Activated CD8-positive, alpha-beta memory T cell treated with anti-CD3 and anti-CD28 coated beads for 24 hours (primary cell): ENCODE measurements around the gene GBX1.

Experiments
- DNase-seq: peaks from one replicate; pipeline ENCODE4 v3.0.0-alpha.2; 2020

GBX1 gene

DNA sequence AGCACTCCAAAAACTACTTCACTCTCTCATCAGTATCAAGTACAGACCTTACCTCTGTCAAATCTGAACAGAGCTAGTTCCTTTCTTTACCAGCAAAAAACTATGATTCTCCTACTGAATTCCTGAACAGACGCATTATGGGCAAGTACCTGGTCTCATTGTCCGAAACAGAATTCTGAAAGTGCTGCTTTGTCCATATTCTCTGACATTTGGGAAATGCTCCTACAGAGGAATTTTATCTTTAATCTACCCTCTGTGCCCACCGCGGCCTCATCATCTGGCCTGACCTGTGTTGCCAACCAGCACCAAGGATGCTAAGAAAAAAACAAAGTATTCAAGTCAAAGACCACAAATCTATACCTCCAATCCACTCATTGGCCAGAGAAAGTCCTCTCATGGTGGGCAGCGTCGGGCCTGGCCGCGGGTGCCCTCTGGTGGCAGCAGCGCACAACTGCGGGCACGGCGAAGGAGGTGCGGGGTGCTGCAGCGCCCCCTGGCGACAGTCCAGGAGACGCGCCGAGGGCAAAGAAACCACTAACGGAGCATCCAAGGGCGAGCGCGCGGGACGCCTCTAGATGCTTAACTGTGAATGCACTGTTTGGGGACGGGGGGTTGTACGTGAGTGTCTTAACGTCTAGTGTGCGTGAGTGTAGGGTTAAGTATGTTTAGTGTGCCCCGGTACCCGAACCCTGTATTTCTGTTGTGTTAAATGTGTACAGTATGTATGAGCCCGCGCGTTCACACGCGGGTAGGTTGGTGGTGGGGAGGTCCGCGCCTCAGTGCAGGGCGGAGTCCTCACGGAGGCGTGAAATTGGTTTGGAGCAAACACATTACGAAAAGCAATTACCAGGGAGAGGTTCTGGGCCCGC lies 5.0 kb upstream of the GBX1 start:
- DNase-seq, result peak; percentile 93

DNA sequence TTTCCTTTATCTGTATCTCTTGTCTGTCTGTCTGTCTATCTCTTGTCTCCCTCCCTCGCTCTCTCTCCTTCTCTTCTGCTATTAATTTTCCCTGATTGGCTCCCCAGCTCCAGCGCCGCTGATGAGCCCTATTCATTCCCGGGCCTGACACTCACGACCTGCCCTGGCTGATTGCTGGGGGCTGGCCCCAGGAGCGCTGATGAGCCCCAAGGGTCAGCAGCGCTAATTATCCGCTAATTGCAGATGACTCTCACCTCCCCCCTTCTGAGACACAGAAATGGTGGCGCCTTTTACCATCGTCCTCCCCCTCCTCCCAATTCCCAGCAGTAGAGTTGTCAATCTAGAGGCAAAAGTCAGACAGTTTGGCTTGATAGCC lies 1.3 kb upstream of the GBX1 start:
- DNase-seq, result no peak

DNA sequence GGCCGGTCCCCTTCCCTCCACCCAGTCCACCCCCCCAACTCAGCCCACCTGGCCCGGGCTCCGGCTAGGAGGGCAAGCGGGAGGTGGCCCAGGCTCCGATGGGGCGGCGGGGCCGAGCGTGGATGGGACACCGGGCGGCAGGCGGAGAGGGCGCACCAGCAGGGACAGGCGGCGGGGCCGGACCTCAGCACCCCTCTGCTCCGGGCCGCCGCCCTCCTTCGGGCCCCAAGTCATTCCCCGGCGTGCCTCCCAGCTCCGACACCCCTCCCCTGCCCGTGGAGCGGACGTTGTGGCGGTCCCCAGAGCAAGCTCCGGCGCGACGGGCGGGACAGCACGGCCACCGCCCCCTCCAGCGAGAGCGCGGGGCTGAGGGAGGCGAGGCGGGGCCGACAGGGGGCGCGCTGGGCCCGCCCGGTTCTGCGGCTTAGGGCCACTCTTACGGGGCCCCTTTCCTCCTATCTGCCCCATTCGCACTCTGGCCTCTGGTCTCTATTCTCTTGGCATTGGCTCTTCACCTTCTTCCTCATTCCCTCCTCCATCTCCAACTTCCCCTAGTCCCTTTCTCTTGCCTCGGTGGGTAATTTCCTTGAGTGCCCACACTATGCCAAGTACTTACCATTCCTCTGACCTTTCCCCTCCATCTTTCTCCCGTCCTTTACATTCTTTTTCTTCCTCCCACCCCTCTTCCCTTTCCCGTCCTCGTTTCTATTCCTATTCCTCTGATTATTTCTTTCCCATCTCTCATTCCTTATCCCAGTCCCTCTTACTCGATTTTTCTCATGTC lies 701 bp upstream of the GBX1 start:
- DNase-seq, result peak; percentile 84

DNA sequence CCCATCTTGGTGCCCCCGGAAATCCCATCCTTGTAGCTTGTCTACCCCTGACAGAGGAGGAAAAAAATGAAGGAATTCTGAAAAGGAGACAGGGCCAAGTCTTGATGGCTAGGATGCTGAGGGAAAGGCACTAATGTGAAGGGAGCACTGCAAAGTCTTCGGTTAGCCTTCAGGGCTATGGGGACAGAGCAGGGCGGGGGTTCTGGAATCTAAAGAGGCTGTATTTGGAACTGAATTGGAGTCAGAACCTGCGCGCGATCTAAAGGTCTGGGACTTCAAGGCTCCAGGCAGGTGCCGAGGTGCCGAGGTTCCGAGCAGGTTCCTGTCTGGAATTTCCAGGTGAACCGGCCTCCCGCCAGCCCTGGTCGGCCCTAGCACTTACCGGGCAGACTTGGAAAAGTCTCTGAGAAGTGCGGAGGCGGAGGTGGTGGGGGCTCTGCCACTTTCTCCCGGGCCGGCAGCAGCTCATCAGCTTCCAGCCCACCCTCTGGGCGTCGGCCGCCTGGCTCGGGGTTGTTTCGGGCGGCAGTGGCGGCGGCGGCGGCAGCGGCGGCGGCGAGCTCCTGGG lies 781 bp downstream of the GBX1 start:
- DNase-seq, result no peak

DNA sequence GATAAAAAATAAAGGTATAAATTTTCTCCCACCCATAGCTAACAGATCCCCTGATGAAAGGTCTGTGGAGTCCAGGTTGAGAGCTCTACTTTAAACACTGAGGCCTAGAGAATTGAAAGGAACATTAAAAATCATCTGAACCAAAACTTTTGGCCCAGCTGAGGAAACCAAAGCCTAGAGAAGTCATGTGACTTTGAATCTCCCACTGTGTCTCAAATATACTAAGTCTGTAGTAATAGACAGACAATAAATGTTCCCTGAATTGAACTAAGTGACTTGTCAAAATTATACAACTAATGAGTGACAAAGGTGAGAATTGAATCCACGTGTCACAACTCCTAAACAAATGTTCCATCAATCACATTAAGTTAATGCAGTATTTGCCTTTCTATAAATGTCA lies 5.7 kb downstream of the GBX1 start:
- DNase-seq, result no peak

DNA sequence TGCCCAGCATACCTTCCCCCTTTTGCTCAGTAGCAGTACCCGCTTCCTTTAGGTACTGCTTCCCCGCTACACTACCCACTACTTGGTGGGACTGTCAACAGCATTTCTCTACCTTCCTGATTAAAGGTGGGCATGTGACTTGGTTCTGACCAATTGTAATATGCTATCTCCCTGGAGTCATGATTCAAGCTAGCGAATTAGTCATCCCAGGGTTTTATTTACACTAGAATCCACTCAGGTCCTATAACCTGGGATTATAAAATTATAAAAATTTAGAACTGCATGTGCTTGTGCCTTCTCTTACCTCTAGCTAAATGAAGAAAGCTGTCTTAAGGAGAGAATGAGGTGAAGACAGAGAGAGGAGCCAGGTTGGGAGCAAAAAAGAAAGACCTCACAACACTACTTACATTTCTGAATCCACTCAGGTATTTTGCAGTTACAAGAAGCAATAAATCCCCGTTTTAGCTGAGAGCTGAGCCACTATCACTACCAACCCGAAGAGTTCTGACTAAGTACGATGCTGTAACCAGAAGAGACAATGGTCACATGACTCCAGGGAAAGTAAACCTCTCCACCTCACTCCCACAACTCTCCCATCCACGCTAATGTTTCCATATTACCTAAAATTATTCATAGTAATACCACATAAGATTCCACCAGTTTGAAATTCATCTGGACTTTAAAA lies 9.7 kb downstream of the GBX1 start:
- DNase-seq, result no peak

DNA sequence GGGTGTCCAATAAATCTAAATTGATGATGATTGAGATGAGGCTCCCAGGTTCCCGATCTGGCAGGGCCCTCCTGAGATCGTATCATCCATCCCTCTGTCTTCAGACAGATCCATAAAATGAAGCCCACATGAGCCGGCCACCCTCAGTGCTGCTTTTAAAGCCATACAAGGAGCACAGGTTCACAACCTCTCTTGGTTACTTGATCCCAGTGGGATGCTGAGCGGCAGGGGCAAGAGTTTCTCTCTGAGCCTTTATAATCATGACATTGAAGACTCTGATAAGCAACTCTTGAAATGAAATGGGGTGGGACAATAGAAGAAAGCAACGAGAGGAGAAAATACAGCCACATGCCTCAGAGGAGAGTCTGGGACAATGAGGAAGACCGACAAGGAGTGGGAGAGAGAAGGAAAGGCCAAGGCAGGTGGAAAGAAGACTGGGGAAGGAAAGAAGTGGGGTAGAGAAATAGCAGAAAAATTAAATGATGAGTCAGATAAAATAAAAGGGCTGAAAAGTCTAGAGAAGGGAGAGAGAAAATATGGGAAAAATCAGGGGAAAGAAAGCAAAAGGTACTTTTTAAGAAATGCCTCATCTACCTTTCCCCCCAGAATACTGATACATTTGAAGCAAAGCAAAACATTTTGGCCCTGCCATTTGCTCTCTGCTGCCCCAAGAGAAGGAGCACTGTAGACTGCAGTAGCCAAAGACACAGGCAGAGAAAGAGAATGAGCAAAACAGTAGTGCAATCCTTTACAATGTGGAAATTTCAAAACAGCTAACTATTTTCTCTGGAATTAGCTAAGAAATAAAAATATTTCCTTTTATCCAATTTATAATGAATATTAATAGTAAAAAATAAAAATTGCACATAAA lies 14.6 kb downstream of the GBX1 start:
- no peak for DNase-seq

DNA sequence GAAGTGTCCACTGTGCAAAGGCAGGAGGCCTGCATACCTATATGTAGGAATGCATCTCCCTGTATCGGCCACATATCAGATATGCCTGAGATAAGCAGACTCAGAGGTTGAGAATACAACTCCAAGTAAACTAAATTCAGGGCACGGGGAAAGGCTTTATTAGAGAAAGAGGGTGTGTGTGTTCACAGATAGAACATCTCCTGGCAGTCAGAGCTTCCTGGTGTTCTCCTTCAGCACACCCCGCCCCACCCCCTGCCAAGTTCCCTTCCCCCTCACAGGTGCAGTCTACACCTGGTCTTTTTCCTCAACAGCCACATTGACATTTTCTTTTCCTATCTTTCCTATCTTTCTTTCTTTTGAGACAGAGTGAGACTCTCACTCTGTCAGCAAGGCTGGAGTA lies 17.1 kb downstream of the GBX1 start:
- DNase-seq, result no peak

DNA sequence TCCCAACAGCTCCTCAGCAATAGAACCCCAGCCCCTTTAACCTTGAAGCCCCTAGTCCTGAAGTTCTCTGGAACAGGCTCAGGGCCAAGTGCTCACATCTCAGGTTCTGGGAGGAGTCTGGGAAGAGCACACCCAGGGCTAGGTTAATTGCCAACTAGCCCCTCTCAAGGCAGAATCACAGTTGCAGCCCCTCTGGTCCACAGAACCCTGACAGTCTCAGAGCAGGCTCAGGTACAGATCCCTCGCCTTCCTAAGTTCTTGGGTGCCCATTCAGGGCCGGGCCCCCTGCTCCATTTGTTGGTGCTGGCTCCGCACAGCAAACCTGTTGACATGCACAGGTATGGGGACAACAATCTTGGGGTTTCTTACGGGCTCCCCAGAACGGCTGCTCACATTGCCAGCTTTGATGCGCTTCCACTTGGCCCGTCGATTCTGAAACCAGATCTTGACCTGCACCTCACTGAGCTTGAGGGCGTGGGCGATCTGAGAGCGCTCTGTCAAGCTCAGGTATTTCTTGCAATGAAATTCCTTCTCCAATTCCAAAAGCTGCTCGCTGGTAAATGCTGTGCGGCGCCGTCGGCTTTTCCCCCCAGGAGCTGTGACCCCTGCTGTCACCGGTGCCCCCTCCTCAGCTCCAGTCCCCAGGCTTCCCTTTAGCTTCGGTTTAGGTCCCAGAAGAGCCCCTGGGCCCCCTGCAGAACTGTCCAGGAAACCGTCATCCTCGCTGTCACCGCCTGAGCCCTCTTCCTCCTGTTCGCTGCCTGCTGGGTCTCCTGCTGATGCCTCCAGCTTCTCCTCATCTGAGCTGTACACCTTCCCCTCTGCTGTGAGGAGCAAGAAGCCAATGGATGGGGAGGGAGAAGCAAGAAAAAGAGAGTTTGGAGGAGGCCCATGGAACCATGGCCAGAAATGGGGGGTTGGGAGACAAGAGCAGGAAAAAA lies 18.9 kb downstream of the GBX1 start:
- DNase-seq, result peak; percentile 41

DNA sequence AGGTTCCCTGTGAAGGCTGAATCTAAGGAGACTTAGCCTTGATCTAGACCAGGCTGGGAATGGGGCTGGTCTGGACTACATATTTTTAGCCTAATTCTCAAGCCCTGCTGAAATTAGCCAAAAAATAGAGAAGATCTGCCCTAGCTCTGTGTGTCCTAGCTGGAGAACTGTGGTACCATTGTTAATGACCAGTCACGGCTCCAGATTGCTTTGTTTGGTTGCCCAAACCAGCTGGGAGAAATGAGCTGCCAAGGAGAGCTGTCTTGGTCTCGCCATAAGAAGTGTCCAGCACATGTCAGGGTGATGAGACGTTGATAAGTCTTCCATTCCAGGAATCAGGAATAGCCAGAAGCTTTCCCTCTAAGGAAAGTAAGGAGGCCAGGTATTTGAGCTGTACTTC lies 20.7 kb downstream of the GBX1 start:
- DNase-seq, result no peak

DNA sequence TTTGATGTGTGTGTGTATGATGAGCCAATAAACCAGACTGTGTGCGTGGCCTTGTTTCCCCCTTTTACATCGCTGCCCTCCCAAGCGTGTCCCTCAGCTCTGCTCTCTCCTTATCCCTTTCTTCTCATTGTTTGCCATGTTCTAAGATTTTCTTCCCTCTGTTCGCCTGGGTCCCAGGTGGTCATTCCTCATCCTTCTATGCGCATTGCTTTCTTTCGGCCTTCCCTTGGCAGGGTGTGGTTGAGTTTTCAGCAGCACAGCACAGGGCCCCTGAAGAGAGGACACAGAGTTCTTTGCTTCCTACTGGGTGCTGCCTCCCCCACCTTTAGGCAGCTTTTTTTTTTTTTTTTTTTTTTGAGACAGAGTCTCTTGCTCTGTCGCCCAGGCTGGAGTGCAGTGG lies 23.1 kb downstream of the GBX1 start:
- DNase-seq, result no peak

DNA sequence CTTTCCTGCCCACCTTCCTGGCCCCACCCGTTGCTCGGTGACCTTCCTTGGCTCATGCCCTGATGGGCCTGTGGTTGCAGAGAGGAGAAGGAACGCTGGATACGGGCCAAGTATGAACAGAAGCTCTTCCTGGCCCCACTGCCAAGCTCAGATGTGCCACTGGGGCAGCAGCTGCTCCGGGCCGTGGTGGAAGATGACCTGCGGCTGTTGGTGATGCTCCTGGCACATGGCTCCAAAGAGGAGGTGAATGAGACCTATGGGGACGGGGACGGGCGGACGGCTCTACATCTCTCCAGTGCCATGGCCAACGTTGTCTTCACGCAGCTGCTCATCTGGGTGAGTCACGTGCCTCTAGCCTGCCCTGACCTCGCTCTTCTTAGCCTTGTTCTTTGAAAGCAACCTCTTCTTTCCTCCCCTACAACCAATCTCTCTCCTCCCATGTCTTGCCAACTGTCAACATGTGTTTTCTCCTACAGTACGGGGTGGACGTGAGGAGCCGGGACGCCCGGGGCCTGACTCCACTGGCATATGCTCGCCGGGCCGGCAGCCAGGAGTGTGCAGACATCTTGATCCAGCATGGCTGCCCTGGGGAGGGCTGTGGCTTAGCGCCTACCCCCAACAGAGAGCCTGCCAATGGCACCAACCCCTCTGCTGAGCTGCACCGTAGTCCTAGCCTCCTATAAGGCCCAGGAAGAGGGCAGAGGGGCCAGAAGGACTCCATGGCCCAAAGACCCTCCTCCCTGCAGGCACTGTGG lies 24.1 kb downstream of the GBX1 start:
- no peak for DNase-seq

DNA sequence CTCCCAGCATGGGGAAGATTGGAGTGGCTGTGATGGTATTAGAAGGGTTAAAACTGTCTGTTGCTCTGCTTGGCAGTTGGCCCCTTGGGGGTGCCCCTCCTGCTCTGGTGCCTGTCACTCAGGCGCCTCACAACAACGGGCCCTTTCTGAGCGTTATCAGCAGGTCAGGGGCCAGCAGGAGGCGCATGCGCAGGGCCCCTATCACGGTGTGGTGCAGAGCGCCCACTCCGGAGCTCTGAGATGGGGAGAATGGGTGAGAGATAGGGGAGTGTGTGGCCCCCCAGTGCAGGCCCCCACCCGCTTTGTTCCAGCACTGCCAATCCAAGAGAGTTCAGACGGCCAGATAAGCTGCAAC lies 24.8 kb downstream of the GBX1 start:
- DNase-seq, result no peak

DNA sequence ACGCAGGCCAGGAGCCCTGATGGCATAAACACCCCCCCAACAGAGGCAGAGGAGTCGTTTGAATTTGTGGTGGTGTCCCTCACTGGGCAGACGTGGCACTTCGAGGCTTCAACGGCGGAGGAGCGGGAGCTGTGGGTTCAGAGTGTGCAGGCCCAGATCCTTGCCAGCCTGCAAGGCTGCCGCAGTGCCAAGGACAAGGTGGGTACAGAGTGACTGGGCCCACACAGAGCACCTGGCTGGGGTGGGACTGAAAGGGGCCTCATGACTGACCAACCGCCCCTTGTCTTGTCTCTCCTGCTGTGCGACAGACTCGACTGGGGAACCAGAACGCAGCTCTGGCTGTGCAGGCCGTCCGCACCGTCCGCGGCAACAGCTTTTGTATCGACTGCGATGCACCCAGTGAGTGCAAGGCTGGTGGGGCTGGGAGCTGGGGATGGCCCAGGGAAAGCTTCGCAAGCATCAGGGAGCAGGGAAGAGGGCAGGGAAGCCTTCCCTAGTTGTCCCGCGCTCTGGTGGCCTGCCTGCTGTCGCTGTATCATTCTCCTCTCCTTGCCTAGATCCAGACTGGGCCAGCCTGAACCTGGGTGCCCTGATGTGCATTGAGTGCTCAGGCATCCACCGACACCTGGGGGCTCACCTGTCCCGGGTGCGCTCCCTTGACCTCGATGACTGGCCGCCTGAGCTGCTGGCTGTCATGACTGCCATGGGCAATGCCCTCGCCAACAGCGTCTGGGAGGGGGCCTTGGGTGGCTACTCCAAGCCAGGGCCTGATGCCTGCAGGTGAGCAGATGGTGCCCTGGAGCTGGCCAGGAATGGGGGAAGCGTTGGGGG lies 25.4 kb downstream of the GBX1 start:
- no peak for DNase-seq

DNA sequence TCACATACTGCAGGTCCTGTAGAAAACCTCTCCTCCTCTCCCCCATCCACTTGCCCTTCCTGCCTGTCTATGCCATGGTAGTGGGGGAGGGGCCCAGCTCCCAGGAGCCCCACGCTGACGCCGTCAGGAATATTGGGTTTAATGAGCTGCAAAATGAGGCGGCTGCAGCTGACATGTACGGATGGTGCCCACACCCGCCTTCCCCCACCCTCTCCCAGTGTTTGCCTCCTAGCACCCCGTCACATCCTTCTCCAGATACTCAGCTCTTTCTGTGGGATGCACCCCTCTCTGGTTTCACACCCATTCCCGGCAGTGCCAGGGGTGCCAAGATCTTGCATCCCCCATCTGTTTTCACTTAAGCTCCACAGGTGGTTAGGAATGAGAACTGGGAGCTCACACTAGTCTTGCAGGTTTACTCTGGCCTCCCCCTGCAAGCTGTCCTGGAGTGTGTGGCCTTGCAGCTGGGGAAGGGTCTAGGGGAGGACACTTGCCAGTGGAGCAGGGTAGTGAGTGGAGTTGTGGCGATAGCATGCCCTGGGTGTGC lies 26.1 kb downstream of the GBX1 start:
- no peak for DNase-seq

DNA sequence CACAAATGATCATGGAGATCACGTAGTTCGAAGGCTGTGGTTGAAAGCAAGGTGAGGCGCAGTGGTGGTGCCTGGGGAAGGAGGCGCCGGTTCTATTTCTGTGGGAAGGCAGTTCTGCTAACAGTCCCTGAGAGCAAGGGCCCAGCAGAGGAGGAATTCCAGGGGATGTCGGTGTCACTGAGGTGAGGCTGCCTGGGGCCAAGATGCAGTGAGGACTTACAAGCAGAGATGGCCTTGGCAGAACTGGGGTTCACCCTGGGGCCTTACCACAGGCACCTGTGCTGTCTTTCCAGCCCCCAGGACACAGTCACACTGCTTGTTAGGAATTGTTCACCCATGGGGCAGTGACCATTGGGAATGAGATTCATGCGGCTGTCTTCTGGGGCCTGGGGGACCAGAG lies 26.7 kb downstream of the GBX1 start:
- no peak for DNase-seq

DNA sequence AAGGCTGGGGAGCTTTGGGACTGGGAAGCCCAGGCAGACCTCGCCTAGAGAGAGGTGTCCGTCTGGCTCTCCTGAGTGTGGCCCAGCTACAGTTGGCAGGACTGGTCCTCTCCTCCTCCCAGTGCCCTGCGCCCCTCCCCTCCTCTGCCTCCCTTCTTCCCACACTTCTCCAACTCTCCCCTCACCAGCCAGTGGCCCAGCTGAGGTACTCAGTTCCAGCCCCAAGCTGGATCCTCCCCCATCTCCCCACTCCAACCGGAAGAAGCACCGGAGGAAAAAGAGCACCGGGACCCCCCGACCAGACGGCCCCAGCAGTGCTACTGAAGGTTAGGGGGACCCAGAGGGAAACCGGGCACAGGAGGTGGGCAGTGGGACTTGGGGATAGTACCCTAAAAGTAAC lies 27.7 kb downstream of the GBX1 start:
- DNase-seq, result peak; percentile 37

DNA sequence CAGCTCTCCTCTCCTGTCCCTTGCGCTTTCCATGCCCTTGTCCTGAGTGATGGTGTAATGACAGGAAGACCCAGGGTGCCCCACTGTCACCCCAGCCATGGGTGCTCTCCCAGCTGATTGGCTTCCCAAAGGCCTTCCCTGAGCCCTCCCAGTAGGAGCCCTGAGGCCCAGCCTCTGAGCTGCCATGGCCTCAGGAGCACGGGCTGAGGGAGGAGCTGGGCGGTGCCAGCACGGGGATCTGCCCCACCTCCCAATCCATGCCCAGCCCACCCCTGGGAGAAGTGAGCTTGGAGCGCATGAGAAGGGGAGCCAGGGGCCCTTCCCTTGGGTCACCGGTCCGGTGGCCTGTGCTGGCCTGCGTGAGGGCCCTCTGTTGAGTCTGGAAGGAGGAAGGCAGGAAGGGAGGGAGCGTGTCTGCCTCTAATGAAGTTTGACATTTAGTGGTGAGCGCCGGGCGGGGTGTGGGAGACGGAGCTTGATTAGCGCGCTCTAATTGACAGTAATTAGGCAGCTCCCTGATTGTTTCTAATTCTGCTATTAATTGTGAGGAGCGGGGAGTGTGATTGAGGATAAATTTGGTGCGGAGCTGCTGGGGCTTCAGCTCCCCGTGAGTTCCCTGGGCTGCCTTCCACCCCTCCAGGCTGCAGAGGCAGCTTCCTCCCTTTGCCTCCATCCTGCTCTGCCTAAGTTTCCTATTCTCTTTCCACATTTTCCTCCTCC lies 28.3 kb downstream of the GBX1 start:
- no peak for DNase-seq
